ENCODE results near the gene SSX1. TPM values are rescaled to one million over a fixed set of nuclear protein-coding genes. Genes with fewer than 3 reads are reported as not detected.

SSX1 gene
- total RNA-seq: not detected in 2 replicates

GRCh38 chrX:48255062-48255796 lies at the start of gene SSX1:
SSX1 (plus strand) TSS chrX:48255392; CDS start chrX:48257242, 1,850 bp downstream.

Other genes starting within 250 kb of the SSX1 start
- not detected in 2 replicates for gene SPACA5, start 248.4 kb upstream of the SSX1 start, total RNA-seq
- 1.00 and 1.5 TPM in 2 replicates for gene ZNF630, start 183.8 kb upstream of the SSX1 start, total RNA-seq
- not detected in 2 replicates for gene SPACA5B, start 124.8 kb upstream of the SSX1 start, total RNA-seq
- gene SSX5, start 58.6 kb upstream of the SSX1 start, total RNA-seq: not detected in 2 replicates
- not detected in 2 replicates for gene SSX3, start 101.3 kb downstream of the SSX1 start, total RNA-seq
- gene SSX4, start 128.1 kb downstream of the SSX1 start, total RNA-seq: not detected in 2 replicates
- gene SSX4B, start 156.6 kb downstream of the SSX1 start, total RNA-seq: not detected in 2 replicates
- 39.9 and 60.2 TPM in 2 replicates for gene SLC38A5, start 214.9 kb downstream of the SSX1 start, total RNA-seq
- 44.5 and 62.0 TPM in 2 replicates for gene FTSJ1, start 220.8 kb downstream of the SSX1 start, total RNA-seq

All from uterine smooth muscle cell (primary cell).